ENCODE results near the gene LRRN2. TPM values are rescaled to one million over a fixed set of nuclear protein-coding genes. Genes with fewer than 3 reads are reported as not detected.
A peak's percentile ranks its signal among the peaks of the same experiment; 100 is the strongest.

LRRN2 gene
- total and polyA plus RNA-seq, 9 of the 15 experiments (the other 6 are each of a cell fraction or from before 2014, with no cell fraction given), result 0.05 TPM; not detected in 8

DNA sequence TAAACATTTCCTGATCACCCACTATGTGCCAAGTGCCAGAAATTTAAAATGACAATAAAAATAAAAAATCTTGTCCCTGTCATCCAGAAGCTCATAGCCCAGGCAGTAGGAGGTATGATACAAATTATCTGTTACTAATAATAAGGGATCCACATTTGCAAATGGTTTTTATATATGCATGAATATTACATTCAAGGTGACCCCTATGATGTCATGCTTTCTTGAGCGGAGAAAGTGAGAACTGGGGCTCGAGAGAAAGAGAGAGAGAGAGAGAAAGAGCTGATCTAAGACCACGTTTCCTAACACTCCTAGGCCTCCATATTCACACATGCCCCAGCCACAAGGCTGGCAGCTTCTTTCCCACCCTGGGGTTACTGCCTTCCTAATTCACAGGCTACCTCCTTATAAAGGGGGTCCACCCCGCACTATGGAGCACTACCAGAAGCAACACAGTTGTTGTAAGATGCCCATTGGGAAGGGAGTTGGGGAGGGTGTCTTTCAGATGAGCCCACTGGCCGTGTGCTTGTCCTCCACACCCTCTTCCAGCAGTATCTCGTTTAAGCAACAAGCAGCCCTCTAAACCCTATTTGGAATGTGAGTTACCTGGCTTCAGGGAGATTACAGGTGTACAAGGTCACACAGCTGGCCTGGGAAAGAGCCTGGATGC lies 28.8 kb upstream of the LRRN2 start (continued):
- TF ChIP-seq ZNF609 (CRISPR knock-in tag; IDR thresholded peaks at IDR 0.05; ENCODE audit: borderline replicate concordance) (no peak), C11orf30 (IDR thresholded peaks at IDR 0.05; ENCODE audit: low read depth) (no peak), ZNF586 (CRISPR knock-in tag; conservative IDR thresholded peaks at IDR 0.05) (no peak), ZNF76 (CRISPR knock-in tag; IDR thresholded peaks at IDR 0.05; ENCODE audit: borderline replicate concordance) (no peak), ZBTB1 (CRISPR knock-in tag; IDR thresholded peaks at IDR 0.05; ENCODE audit: borderline replicate concordance, low read depth) (no peak), ESRRA (IDR thresholded peaks at IDR 0.05; ENCODE audit: borderline replicate concordance, low read depth) (peak; percentile 50), E2F4 (CRISPR knock-in tag; IDR thresholded peaks at IDR 0.05; ENCODE audit: low read depth) (0 out of 2 replicates have a peak, but pooled peaks have one; percentile 16), ZKSCAN1 (IDR thresholded peaks at IDR 0.05; ENCODE audit: low read depth, low read length) (peak; percentile 38; the same call in 1 of the 2 replicates), KDM2B (CRISPR knock-in tag; IDR thresholded peaks at IDR 0.05) (no peak), KLF1 (tag; IDR thresholded peaks at IDR 0.05) (0 out of 2 replicates have a peak, but pooled peaks have one; percentile 26), HNRNPH1 (optimal IDR thresholded peaks at IDR 0.05; ENCODE audit: low read depth, low read length) (no peak), NCOA2 (IDR thresholded peaks at IDR 0.05; ENCODE audit: partially characterized antibody in 2 of 2) (no peak), ARID1B (IDR thresholded peaks at IDR 0.05) (no peak)
- TF ChIP-seq, protein P1, sequence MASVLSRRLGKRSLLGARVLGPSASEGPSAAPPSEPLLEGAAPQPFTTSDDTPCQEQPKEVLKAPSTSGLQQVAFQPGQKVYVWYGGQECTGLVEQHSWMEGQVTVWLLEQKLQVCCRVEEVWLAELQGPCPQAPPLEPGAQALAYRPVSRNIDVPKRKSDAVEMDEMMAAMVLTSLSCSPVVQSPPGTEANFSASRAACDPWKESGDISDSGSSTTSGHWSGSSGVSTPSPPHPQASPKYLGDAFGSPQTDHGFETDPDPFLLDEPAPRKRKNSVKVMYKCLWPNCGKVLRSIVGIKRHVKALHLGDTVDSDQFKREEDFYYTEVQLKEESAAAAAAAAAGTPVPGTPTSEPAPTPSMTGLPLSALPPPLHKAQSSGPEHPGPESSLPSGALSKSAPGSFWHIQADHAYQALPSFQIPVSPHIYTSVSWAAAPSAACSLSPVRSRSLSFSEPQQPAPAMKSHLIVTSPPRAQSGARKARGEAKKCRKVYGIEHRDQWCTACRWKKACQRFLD (CRISPR knock-in tag; IDR thresholded peaks at IDR 0.05), result no peak
- TF ChIP-seq, protein P2, sequence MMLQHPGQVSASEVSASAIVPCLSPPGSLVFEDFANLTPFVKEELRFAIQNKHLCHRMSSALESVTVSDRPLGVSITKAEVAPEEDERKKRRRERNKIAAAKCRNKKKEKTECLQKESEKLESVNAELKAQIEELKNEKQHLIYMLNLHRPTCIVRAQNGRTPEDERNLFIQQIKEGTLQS (IDR thresholded peaks at IDR 0.05), result peak; percentile 53
- TF ChIP-seq, protein P2 (CRISPR knock-in tag; conservative IDR thresholded peaks at IDR 0.05), result no peak

Data from K562 (cell line).